IMR-90 (cell line): ENCODE measurements around the gene LPO. TPM values are rescaled to one million over a fixed set of nuclear protein-coding genes. Genes with fewer than 3 reads are reported as not detected.

Experiments
- ATAC-seq: fragments of 200-7000 bp; cut with Tn5 transposase; 2 replicates; pipeline ENCODE4 v1.9.1; 2020; ENCODE audit warnings: low read depth, mild to moderate bottlenecking, moderate library complexity
- BruUV-seq: library from RNA; stranded (reverse); fragments of 400-500 nt; replicated peaks from 2 replicates; lab custom pipeline; 2021; lab: Mats Ljungman, UMichigan
- CTCF ChIA-PET: fragments of 300-600 bp; formaldehyde crosslinking; extraction: SDS; loops from one replicate; lab custom pipeline; 2021; ENCODE audit warnings: antibody characterized with exemption; lab: Yijun Ruan, JAX
- POLR2A ChIA-PET: fragments of 300-600 bp; sonication (Branson Sonifier 250); formaldehyde crosslinking; loops from one replicate; lab custom pipeline; 2022; ENCODE audit warnings: antibody characterized with exemption; ENCODE audit not compliant: unreplicated experiment; lab: Charles Lee
- DNase-seq: peaks from one replicate; pipeline ENCODE4 v3.0.0; 2013
- H2AFZ ChIP-seq: replicated peaks from 2 replicates; pipeline ENCODE3; 2013; ENCODE audit warnings: low read length, mild to moderate bottlenecking; ENCODE audit not compliant: poor library complexity
- H2AK5ac ChIP-seq: 2 replicates; pipeline ENCODE4 v1.6.1; 2013; ENCODE audit warnings: low read depth, low read length, inconsistent platforms
- H2AK9ac ChIP-seq: replicated peaks from 2 replicates; pipeline ENCODE3; 2013; ENCODE audit warnings: mild to moderate bottlenecking, low read depth, low read length, moderate library complexity; ENCODE audit not compliant: poor library complexity
- H2BK120ac ChIP-seq: 2 replicates; pipeline ENCODE4 v1.6.1; 2013; ENCODE audit warnings: low read depth, low read length, inconsistent platforms
- H2BK15ac ChIP-seq: 3 replicates; pipeline ENCODE4 v1.6.1; 2013; ENCODE audit warnings: low read depth, low read length, inconsistent platforms
- H2BK20ac ChIP-seq: 2 replicates; pipeline ENCODE4 v1.6.1; 2013; ENCODE audit warnings: low read depth, mild to moderate bottlenecking, inconsistent platforms, low read length, moderate library complexity
- H2BK5ac ChIP-seq: 2 replicates; pipeline ENCODE4 v1.6.1; 2013; ENCODE audit warnings: mild to moderate bottlenecking, low read depth, low read length, inconsistent platforms; ENCODE audit not compliant: poor library complexity, severe bottlenecking
- H3K14ac ChIP-seq: replicated peaks from 2 replicates; pipeline ENCODE4 v1.6.1; 2013; ENCODE audit warnings: low read depth, low read length, inconsistent platforms
- H3K18ac ChIP-seq: 2 replicates; pipeline ENCODE4 v1.6.1; 2013; ENCODE audit warnings: low read depth, low read length, control low read depth
- H3K23ac ChIP-seq: 2 replicates; pipeline ENCODE4 v1.6.1; 2013; ENCODE audit warnings: low read depth, low read length, inconsistent platforms
- H3K27ac ChIP-seq: 2 replicates; pipeline ENCODE4 v1.5.1; 2013; ENCODE audit warnings: mild to moderate bottlenecking, control low read depth, low read length; ENCODE audit not compliant: insufficient read depth
- H3K27me3 ChIP-seq: 2 replicates; pipeline ENCODE4 v1.6.1; 2013; ENCODE audit warnings: low read length; ENCODE audit not compliant: control insufficient read depth, insufficient read depth
- H3K36me3 ChIP-seq: 2 replicates; pipeline ENCODE4 v1.6.1; 2013; ENCODE audit warnings: low read length, mixed read lengths; ENCODE audit not compliant: control insufficient read depth, insufficient read depth
- H3K4ac ChIP-seq: 2 replicates; pipeline ENCODE4 v1.6.1; 2013; ENCODE audit warnings: low read depth, low read length, inconsistent platforms
- H3K4me1 ChIP-seq: 2 replicates; pipeline ENCODE4 v1.6.1; 2013; ENCODE audit warnings: low read length, mixed read lengths; ENCODE audit not compliant: control insufficient read depth, insufficient read depth
- H3K4me2 ChIP-seq: 2 replicates; pipeline ENCODE4 v1.6.1; 2013; ENCODE audit warnings: low read depth, mild to moderate bottlenecking, control low read depth, low read length, moderate library complexity
- H3K4me3 ChIP-seq: 2 replicates; pipeline ENCODE4 v1.5.1; 2013; ENCODE audit warnings: low read depth, mild to moderate bottlenecking, control low read depth, low read length, moderate library complexity; ENCODE audit not compliant: insufficient read depth
- H3K56ac ChIP-seq: 2 replicates; pipeline ENCODE4 v1.6.1; 2013; ENCODE audit warnings: low read length, inconsistent platforms; ENCODE audit not compliant: insufficient read depth; ENCODE audit errors: extremely low read depth
- H3K79me1 ChIP-seq, 2 experiments: 2 replicates each; pipeline ENCODE4 v1.6.1; 2013; ENCODE audit warnings: low read length in 2 of 2, inconsistent platforms in 1 of 2, low read depth in 1 of 2
- H3K9ac ChIP-seq: 2 replicates; pipeline ENCODE4 v1.6.1; 2013; ENCODE audit warnings: low read depth, low read length, control low read depth
- H3K9me1 ChIP-seq: 2 replicates; pipeline ENCODE4 v1.6.1; 2013; ENCODE audit warnings: low read length, inconsistent platforms; ENCODE audit not compliant: insufficient read depth
- H3K9me3 ChIP-seq: 2 replicates; pipeline ENCODE4 v1.6.1; 2013; ENCODE audit warnings: low read length; ENCODE audit not compliant: control insufficient read depth, insufficient read depth
- H4K20me1 ChIP-seq: 2 replicates; pipeline ENCODE4 v1.6.1; 2013; ENCODE audit warnings: low read length, inconsistent platforms; ENCODE audit not compliant: insufficient read depth
- H4K5ac ChIP-seq: 2 replicates; pipeline ENCODE4 v1.6.1; 2013; ENCODE audit warnings: mild to moderate bottlenecking, low read depth, low read length, control low read depth
- H4K8ac ChIP-seq, 2 experiments: 2 replicates each; pipeline ENCODE4 v1.6.1; 2013; ENCODE audit warnings: low read depth in 2 of 2, low read length in 2 of 2, control low read depth in 1 of 2, inconsistent platforms in 1 of 2
- H4K91ac ChIP-seq: 2 replicates; pipeline ENCODE4 v1.6.1; 2013; ENCODE audit warnings: low read depth, low read length, inconsistent platforms; ENCODE audit not compliant: insufficient read depth
- BHLHE40 ChIP-seq: fragments of 150-350 bp; IDR thresholded peaks from 2 replicates; pipeline ENCODE4 v1.6.1; 2016; ENCODE audit warnings: mild to moderate bottlenecking, low read depth, low read length
- CEBPB ChIP-seq: IDR thresholded peaks from 2 replicates; pipeline ENCODE4 v1.6.1; 2012; ENCODE audit warnings: low read depth, low read length, improper control_type of control experiment
- CHD1 ChIP-seq: IDR thresholded peaks from 2 replicates; pipeline ENCODE4 v1.6.1; 2012; ENCODE audit warnings: low read depth, low read length, improper control_type of control experiment
- FOS ChIP-seq: fragments of 150-350 bp; IDR thresholded peaks from 2 replicates; pipeline ENCODE4 v1.6.1; 2016; ENCODE audit warnings: low read depth, low read length
- MAFK ChIP-seq: IDR thresholded peaks from 2 replicates; pipeline ENCODE4 v1.6.1; 2012; ENCODE audit warnings: low read depth, low read length, improper control_type of control experiment
- MAZ ChIP-seq: IDR thresholded peaks from 2 replicates; pipeline ENCODE4 v1.6.1; 2012; ENCODE audit warnings: low read depth, mild to moderate bottlenecking, low read length, improper control_type of control experiment, moderate library complexity, borderline replicate concordance
- MXI1 ChIP-seq: IDR thresholded peaks from 2 replicates; pipeline ENCODE4 v1.6.1; 2012; ENCODE audit warnings: low read depth, mild to moderate bottlenecking, low read length, moderate library complexity, borderline replicate concordance
- NFE2L2 ChIP-seq: fragments of 150-350 bp; IDR thresholded peaks from 2 replicates; pipeline ENCODE4 v1.6.1; 2016; ENCODE audit warnings: low read depth, mild to moderate bottlenecking, low read length
- POLR2A ChIP-seq: IDR thresholded peaks from 2 replicates; pipeline ENCODE4 v1.6.1; 2012; ENCODE audit warnings: mild to moderate bottlenecking, low read depth, low read length
- RAD21 ChIP-seq: IDR thresholded peaks from 2 replicates; pipeline ENCODE4 v1.6.1; 2012; ENCODE audit warnings: low read length, improper control_type of control experiment
- RCOR1 ChIP-seq: IDR thresholded peaks from 2 replicates; pipeline ENCODE4 v1.6.1; 2012; ENCODE audit warnings: mild to moderate bottlenecking, low read length, improper control_type of control experiment; ENCODE audit not compliant: insufficient replicate concordance
- RFX5 ChIP-seq: IDR thresholded peaks from 2 replicates; pipeline ENCODE4 v1.8.0; 2012; ENCODE audit warnings: low read depth, mild to moderate bottlenecking, low read length, moderate library complexity
- SMC3 ChIP-seq: fragments of 150-350 bp; IDR thresholded peaks from 2 replicates; pipeline ENCODE4 v1.6.1; 2016; ENCODE audit warnings: low read depth, mild to moderate bottlenecking, antibody characterized with exemption, low read length, moderate library complexity
- WGBS, 2 experiments: methylation state at CpG; one replicate each; pipeline versions ENCODE4 v1.1.5 to v1.1.7; 2013; ENCODE audit warnings: missing lambda C conversion rate in 2 of 2; ENCODE audit not compliant: insufficient read length in 1 of 2; ENCODE audit errors: extremely low coverage in 2 of 2; 5-methylcytosine and 5-hydroxymethylcytosine counted together
- dilution Hi-C: fragments of 300-500 bp; cut with HindIII; formaldehyde crosslinking; loops from one replicate; pipeline ENCODE4 v1.14.3; 2018; ENCODE audit warnings: low sequenced_read_pairs; ENCODE audit not compliant: unreplicated experiment
- in situ Hi-C: fragments of 300-500 bp; cut with MboI; formaldehyde crosslinking; loops from 3 replicates; pipeline ENCODE4 v1.14.3; 2019; ENCODE audit warnings: low sequenced_read_pairs, inconsistent platforms, mixed read lengths
- intact Hi-C: fragments of 100-400 bp; cut with micrococcal nuclease; formaldehyde crosslinking; loops from 2 replicates; pipeline ENCODE4 v1.10.0; 2022
- polyA plus RNA-seq, 3 experiments: library from polyadenylated mRNA; depleted of rRNA; stranded (reverse); fragments of >200 nt; gene quantifications; 2 replicates each; pipeline ENCODE4 v1.2.3, GENCODE V29; 2012; ENCODE audit warnings: low replicate concordance in 1 of 3
- total RNA-seq: library from RNA; depleted of rRNA; stranded (reverse); fragments of >200 nt; gene quantifications from 2 replicates; pipeline ENCODE4 v1.2.3, GENCODE V29; 2012
- TF ChIP-seq, protein P1 (sequence below): conservative IDR thresholded peaks from 2 replicates; pipeline ENCODE4 v1.5.1; 2012; ENCODE audit warnings: mild to moderate bottlenecking, low read depth, low read length, improper control_type of control experiment
- TF ChIP-seq, protein P2 (sequence below): fragments of 150-350 bp; IDR thresholded peaks from 2 replicates; pipeline ENCODE4 v1.6.1; 2016; ENCODE audit warnings: low read depth, mild to moderate bottlenecking, low read length, moderate library complexity, borderline replicate concordance
- TF ChIP-seq, protein P3 (sequence below): fragments of 150-350 bp; IDR thresholded peaks from 2 replicates; pipeline ENCODE4 v1.6.1; 2017; ENCODE audit warnings: mild to moderate bottlenecking, antibody characterized with exemption, low read length, low read depth

Gene LPO
- total and polyA plus RNA-seq, 2 of the 4 experiments (the other 2 are of a cell fraction) = not detected

DNA sequence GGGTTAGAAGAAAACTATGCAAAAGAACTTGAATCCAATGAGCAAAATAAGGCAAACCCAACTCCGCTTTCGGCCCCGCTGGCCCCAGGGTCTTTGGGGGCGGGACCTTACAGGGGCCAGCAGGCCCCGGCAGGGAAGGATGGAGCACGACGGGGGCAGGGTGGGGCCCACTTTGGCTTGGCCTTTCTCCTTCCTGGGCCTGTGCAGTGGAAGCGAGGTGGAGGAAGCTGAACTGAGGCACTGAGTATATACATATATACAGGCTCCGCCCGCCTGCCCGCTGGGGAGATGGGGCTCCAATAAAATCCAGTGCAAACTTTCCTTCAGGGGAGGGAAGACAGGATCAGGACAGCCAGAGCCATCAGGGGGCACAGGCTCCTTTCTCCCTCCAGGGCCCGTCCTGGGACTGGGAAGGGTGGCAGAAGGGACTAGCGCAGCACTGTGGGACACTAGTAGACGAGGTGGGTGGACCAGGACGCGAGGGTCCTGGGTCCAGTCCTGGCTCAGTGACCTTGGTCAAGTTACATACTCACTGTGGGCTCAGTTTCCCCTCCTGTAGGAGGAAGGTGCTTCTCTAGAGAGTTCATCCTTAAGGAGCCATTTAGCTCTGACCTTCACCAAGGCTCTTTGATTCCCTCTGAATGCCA is 63.2 kb downstream of the LPO start:
- Histone ChIP-seq H2BK15ac (no peak overlapping the region), H3K23ac (no peak overlapping the region), H2BK5ac (no peak overlapping the region), H3K4me1 (no peaks in the 10 kb centered on the region), H3K4me3 (no peak overlapping the region), H3K18ac (no peak overlapping the region), H2AK9ac (no peak overlapping the region), H4K91ac (no peak overlapping the region), H3K9me1 (no peaks in the 10 kb centered on the region), H2BK120ac (no peak overlapping the region), H3K9ac (no peak overlapping the region), H3K4ac (no peak overlapping the region), H3K56ac (no peak overlapping the region), H3K27me3 (peaks cover 5% of the 10 kb centered on the region), H4K20me1 (no peaks in the 10 kb centered on the region; the same call in 1 of the 2 replicates), H4K8ac (no peak overlapping the region), H3K9me3 (no peaks in the 10 kb centered on the region), H3K27ac (no peak overlapping the region), H2AFZ (no peak overlapping the region), H3K79me1 (no peaks in the 10 kb centered on the region), H3K4me2 (no peak overlapping the region), H2AK5ac (no peak overlapping the region), H4K5ac (no peak overlapping the region), H2BK20ac (no peak overlapping the region), H3K14ac (no peak overlapping the region), H3K36me3 (no peaks in the 10 kb centered on the region)
- ChIA-PET POLR2A (no interaction called here), CTCF (no interaction called here)
- ATAC-seq (no peak), DNase-seq (no peak)
- 80% methylated on average over 2 of the region's 16 CpGs; no CpG with 5 or more reads in 1 of the 2 experiments for WGBS, 2 experiments
- in situ Hi-C loops = no loop called here
- dilution Hi-C loops = no loop called here
- TF ChIP-seq RCOR1 = no peak
- TF ChIP-seq MAFK = no peak
- no peak for TF ChIP-seq MXI1
- TF ChIP-seq SMC3 = no peak
- no peak for TF ChIP-seq RFX5
- TF ChIP-seq RAD21 = no peak
- TF ChIP-seq CHD1 = no peak
- TF ChIP-seq, protein P1, sequence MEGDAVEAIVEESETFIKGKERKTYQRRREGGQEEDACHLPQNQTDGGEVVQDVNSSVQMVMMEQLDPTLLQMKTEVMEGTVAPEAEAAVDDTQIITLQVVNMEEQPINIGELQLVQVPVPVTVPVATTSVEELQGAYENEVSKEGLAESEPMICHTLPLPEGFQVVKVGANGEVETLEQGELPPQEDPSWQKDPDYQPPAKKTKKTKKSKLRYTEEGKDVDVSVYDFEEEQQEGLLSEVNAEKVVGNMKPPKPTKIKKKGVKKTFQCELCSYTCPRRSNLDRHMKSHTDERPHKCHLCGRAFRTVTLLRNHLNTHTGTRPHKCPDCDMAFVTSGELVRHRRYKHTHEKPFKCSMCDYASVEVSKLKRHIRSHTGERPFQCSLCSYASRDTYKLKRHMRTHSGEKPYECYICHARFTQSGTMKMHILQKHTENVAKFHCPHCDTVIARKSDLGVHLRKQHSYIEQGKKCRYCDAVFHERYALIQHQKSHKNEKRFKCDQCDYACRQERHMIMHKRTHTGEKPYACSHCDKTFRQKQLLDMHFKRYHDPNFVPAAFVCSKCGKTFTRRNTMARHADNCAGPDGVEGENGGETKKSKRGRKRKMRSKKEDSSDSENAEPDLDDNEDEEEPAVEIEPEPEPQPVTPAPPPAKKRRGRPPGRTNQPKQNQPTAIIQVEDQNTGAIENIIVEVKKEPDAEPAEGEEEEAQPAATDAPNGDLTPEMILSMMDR = no peak
- no peak for TF ChIP-seq MAZ
- TF ChIP-seq CEBPB = no peak
- TF ChIP-seq NFE2L2 = no peak
- TF ChIP-seq POLR2A = no peak
- TF ChIP-seq, protein P2, sequence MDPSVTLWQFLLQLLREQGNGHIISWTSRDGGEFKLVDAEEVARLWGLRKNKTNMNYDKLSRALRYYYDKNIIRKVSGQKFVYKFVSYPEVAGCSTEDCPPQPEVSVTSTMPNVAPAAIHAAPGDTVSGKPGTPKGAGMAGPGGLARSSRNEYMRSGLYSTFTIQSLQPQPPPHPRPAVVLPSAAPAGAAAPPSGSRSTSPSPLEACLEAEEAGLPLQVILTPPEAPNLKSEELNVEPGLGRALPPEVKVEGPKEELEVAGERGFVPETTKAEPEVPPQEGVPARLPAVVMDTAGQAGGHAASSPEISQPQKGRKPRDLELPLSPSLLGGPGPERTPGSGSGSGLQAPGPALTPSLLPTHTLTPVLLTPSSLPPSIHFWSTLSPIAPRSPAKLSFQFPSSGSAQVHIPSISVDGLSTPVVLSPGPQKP = no peak
- TF ChIP-seq, protein P3, sequence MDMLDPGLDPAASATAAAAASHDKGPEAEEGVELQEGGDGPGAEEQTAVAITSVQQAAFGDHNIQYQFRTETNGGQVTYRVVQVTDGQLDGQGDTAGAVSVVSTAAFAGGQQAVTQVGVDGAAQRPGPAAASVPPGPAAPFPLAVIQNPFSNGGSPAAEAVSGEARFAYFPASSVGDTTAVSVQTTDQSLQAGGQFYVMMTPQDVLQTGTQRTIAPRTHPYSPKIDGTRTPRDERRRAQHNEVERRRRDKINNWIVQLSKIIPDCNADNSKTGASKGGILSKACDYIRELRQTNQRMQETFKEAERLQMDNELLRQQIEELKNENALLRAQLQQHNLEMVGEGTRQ = no peak
- no peak for TF ChIP-seq BHLHE40
- TF ChIP-seq FOS = no peak
- intact Hi-C loops = no loop called here
- BruUV-seq = no TSS peak
